HG02678 (cell line): Measurements from ENCODE around the gene VAT1.
"Not testable (repeated sequence)": the region's sequence is repeated elsewhere in the genome, so short reads cannot be mapped to it uniquely, and the experiment has no call there.

Experiments
- ATAC-seq: cut with Tn5 transposase; IDR thresholded peaks from one replicate; pipeline ENCODE4 v1.9.1; 2021; ENCODE audit warnings: mild to moderate bottlenecking, moderate library complexity; ENCODE audit not compliant: unreplicated experiment

Gene VAT1

DNA sequence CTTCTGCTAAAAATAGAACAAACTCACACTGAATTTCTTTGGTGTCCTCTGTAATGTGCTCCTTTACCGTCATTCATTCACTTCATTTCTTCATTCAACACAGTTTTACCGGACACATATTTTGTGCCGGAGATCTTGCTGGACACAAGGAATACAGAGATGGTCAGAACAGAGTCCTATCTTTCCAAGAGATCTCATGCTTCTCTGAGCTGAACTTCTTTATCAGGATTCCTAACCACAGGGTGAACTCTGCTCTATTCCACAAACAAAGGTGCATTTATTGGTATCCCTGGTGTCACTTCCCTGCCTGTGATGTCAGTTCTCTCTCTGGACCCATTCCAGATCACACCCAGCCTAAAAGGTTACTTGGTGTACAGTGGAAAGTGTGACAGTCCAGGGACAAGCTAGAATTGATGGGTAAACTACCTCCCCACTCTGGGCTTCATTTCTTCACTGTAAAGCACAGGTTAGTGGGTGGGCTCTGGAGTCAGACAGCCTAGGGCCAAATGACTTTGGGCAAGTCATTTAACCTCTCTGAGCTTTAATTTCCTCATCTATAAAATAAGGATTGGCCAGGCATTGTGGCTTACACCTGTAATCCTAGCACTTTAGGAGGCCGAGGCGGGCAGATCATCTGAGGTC, 11.4 kb downstream of the VAT1 start:
- ATAC-seq, result no peak

- ATAC-seq, result peak; percentile 81
Measured at GRCh38 chr17:43006639-43007551, 15.3 kb downstream of the VAT1 start, which contains the start of gene IFI35. TSS of gene IFI35 (plus strand) at chr17:43006784. CDS start at chr17:43006948, 164 bp downstream.

DNA sequence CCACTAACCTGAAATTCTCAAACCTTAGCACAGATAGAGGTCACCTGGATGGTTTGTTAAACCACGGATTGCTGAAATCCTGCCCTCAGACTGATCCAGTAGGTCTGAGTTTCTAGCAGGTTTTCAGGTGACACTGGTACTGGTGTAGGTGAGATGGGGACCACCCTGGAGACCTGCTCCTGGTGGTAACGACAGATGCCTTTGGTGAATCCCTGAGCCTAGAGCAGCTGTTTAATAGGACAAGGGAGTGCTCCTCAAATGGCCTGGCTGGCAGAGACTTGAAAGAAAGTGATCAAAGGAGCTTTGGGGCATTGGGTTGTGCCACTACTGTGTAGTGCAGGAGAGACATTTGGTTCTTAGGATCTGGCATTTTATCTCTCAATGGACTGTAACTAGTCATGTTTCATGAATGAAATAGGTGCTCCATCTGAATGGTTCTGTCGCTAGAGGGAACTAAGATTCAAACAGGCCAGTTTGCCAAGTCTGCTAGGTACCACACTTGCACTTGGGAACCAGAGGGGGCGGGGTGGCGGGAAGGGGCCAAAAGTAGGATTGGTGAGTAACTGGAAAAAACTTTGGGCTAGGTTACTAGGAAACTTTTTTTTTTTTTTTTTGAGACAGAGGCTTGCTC, 18.5 kb downstream of the VAT1 start:
- ATAC-seq, result no peak

- not testable (repeated sequence) for ATAC-seq
Measured at GRCh38 chr17:43000894-43001293, 21.3 kb downstream of the VAT1 start.

DNA sequence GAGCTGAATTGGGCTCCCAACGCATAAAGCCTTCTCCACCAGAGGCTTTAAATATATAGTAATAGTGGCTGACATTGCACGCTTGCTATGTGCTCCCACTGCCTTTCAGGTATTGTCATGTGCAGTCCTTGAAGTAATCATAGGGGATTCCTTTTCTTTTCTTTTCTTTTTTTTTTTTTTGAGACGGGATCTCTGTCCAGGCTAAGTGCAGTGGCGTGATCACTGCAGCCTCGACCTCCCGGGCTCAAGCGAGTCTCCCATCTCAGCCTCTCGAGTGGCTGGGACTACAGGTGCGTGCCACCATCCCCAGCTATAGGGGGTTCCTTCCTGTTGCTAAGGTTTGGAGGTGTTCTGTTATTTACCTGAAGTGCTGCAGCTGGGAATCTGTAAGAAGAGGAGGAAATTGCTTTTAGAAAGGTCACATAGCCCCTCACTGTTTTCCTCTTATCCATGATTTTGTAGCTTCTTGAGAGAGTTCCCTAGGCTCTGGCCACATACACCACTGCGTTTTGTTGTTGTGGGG, 23.1 kb downstream of the VAT1 start:
- ATAC-seq, result no peak

DNA sequence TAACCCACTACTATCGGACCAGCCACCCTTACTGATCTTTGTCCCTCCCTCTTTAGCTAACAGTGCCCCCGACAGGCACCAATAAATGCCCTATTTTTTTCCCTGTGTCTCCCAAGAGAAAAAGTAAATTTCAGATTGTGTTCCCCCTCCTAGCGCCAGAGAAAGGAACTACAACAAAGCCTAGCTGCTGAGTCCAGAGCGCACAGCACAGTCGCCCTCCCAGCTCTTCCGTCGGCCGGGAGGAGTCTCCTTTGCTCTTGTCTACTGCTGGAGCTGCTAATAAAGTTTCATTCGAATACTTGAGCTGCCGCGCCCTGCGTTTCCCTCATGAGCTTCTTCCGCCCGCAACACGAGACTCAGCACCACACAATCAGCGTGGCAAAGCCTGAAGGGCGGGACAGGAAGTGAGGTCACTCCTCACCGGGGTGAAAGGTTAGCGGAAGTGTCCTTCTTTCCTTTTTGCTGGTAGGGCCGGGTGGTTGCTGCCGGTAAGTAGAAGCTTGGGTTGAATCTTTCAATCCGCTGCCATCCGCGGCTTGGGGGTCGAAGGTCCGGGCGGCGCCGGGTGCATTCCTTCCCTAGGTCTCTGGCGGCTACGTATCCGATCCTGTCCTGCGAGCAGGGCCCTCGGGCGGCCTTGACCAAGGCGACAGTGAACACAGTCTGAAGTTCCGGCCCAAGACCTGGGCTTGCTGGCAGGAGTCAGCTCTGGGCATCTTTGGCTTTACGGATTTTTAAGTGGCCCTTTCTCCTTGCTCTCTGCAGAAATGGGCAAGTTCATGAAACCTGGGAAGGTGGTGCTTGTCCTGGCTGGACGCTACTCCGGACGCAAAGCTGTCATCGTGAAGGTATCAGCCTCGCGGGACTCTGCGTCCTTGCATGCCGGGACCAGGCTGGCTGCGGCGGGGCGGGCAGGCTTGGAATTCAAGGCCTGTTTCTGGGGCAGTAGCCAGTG, 23.9 kb downstream of the VAT1 start, which contains the start of gene RPL27:
Gene RPL27 (plus strand): TSS at position 436 of the 955 bp plus-strand sequence. CDS start 332 bp downstream, at position 768.
- ATAC-seq, result peak; percentile 93

DNA sequence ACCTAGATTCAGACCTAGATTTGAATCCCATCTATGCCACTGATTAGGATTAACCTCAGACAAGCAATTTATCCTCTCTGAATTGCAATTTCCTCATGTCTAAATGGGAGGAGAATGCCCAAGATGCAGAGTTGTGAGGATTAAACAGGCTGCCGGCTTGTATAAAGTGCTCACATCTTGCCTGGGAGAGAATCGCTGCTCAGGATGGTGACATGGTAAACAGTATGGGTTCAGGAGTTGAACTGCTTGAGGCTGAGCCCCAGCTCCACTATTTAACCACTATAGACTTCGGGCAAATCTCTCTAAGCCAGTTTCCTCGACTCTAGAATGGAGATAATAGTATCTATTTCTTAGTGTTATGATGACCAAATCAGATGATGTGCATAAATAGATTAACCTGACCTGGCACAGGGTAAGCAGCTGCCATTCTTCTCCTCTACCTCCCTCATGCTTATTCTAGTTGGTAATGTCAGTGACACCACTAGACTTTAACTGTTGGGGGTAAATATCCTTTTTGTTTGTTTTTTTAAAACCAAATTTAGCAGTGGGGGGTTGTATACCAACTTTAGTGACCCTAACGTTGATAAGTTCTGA, 24.7 kb downstream of the VAT1 start:
- ATAC-seq, result no peak

GRCh38 chr17:42993913-42994312, 28.3 kb downstream of the VAT1 start:
- not testable (repeated sequence) for ATAC-seq

DNA sequence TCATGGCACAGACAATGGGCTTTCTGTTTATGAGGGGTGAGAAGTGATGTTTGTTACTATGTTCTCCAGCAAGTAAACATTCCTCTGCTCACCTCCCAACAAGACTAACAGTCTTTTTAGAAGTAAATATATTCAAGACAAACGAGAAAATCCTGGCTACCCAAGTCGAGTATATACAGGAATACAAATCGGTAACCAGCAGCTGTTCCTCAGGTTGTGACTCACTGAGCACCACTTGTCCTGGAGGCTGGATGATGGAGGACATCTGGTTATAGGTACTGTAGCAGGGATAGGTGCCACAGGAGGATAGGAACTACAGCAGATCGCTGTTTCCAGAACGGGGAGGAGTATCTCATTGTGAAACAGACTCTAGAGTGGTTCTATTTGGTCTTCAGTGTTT, 29.3 kb downstream of the VAT1 start:
- no peak for ATAC-seq

GRCh38 chr17:42991471-42991870, 30.7 kb downstream of the VAT1 start:
- ATAC-seq, result no peak

DNA sequence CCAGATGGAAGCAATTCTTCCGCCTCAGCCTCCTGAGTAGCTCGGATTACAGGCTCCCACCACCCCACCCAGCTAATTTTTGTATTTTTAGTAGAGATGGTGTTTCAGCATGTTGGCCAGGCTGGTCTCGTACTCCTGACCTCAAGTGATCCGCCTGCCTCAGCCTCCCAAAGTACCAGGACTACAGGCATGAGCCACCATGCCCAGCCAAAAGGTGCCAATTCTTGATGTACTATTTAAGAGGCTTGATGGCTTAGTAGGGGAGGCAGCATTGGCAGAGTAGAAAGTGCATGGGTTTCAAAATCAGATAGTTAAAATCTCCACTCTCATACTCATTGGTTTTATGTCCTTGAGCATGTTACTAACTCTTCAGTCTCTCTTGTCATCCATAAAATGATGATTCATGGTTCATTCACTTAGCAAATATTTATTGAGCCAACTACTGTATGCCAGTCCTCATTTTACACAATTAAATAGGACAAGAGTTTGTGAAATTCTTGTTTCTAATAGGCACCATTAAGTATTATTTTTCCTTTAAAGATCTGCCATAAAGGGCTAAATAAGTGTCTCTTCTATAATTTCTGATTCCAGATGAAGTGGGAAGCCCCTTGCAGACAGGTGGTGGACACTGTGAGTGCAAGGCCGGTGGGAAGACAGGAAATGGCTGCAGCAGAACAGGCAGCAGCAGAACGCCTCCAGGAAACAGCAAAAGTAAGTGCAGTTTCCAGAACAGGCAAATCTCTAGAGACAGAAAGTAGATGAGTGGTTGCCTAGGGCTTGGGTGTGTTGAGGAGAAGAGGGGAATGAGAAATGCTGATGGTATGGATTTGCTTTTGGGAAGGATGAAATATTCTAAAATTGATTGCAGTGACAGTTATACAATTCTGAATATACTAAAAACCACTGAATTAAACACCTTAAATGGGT, 32.2 kb downstream of the VAT1 start:
- ATAC-seq, result no peak

DNA sequence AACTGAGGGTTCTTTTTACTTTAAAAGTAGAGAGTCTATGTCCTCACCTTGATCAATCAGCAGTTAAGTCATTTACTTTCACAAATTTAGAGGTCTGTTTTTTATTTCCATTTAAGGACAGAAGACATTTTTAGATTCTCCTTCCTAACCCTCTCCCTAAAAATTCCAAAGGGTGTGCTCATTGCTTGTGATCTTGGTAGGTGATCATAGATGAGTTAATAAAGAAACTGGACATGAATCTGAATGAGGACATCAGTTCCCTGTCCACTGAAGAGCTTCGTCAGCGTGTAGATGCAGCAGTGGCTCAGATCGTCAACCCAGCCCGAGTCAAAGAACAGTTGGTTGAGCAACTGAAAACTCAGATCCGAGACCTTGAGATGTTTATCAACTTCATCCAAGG, 33.0 kb downstream of the VAT1 start:
- no peak for ATAC-seq

DNA sequence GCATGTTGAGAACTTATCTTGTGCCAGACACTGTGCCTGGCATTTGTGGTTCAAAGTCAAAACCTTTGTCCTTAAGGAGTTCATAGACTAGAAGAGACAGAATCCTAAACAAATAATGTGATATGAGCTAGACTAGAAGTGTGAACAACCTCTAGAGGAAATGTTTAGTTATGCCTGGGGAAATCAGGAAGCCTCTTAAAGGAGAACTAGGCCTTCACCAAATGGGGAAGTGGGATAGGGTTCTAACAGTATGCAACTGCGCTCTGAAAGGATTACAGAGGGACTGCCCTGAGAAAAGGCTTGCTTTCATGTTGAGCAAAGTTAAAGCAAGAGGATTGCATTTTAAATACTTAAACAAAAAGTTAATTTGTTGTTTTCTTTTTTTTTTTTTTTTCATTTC, 37.0 kb downstream of the VAT1 start:
- ATAC-seq, result peak; percentile 53

- ATAC-seq, result no peak
Measured at GRCh38 chr17:42982266-42982665, 39.9 kb downstream of the VAT1 start.

GRCh38 chr17:42980766-42981397, 41.3 kb downstream of the VAT1 start:
- ATAC-seq, result peak; percentile 43

DNA sequence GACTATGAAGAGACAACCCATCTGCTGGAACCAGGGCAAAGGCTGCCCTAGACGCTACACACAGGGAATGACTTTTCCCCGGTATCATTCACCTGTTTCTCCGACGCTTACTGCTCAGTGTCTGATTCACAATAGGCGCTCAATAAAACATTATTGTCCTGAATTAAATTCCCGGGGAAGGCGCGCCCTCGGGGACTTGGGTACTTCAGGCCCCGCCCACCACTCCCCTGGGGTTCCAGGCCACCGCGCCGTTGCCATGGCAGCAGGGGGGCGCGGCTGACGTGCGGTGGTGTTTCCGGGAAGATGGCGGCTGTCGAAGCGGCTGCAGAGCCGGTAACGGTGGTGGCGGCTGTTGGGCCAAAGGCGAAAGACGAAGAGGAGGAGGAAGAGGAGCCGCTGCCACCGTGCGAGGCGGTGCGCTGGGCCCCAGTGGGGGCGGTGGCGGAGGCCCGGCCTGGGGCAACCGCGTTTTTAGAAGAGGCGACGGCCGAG, 41.9 kb downstream of the VAT1 start, which contains the start of gene RUNDC1:
Gene RUNDC1 (plus strand): TSS at position 292 of the 492 bp plus-strand sequence. CDS start 12 bp downstream, at position 304.
- peak; percentile 67 for ATAC-seq

GRCh38 chr17:42979511-42980273, 42.5 kb downstream of the VAT1 start, which contains the start of gene PTGES3L:
TSS of gene PTGES3L (minus strand) at chr17:42980080. CDS start at chr17:42980053, 27 bp downstream.
- ATAC-seq, result peak; percentile 27
